A549 (cell line): Measurements from ENCODE around the gene GABRR3. TPM values are rescaled to one million over a fixed set of nuclear protein-coding genes. Genes with fewer than 3 reads are reported as not detected.
A peak's percentile ranks its signal among the peaks of the same experiment; 100 is the strongest.

Source experiments
- ATAC-seq, 2 experiments: fragments of 200-7000 bp in 1 of 2; fragments of >200 bp in 1 of 2; cut with Nextera tagmentation in 1 of 2; cut with Tn5 transposase in 1 of 2; 3 replicates each; pipeline versions ENCODE4 v1.8.0 to v1.9.1; 2018 to 2020; ENCODE audit warnings: mild to moderate bottlenecking in 1 of 2, moderate library complexity in 1 of 2
- CTCF ChIA-PET: fragments of 300-600 bp; sonication (Branson Sonifier 250); formaldehyde crosslinking; extraction: SDS; loops from one replicate; lab custom pipeline; 2021; ENCODE audit warnings: antibody characterized with exemption, inconsistent platforms; lab: Yijun Ruan, JAX
- POLR2A ChIA-PET: fragments of 350-600 bp; formaldehyde crosslinking; extraction: SDS; loops from one replicate; lab custom pipeline; 2021; ENCODE audit warnings: antibody characterized with exemption, inconsistent platforms; lab: Yijun Ruan, JAX
- DNase-seq, 2 experiments: peaks; one replicate each; pipeline versions ENCODE4 v3.0.0 to v3.0.0-alpha.2; 2011 to 2016; ENCODE audit warnings: low read depth in 1 of 2, low spot score in 1 of 2
- FAIRE-seq: peaks from 2 replicates; lab custom pipeline; 2011; peaks lifted over from hg19 to GRCh38; lab: Jason Lieb, UNC
- H3K27ac ChIP-seq, 2 experiments: fragments of >200 bp; sonication (Bioruptor Twin); formaldehyde crosslinking; 3 replicates each; pipeline ENCODE4 v1.5.1; 2016 to 2017
- H3K4me1 ChIP-seq: fragments of >200 bp; sonication (Bioruptor Twin); formaldehyde crosslinking; 3 replicates; pipeline ENCODE4 v1.6.1; 2016
- H3K4me2 ChIP-seq: fragments of >200 bp; sonication (Bioruptor Twin); formaldehyde crosslinking; 3 replicates; pipeline ENCODE4 v1.6.1; 2016
- H3K4me3 ChIP-seq: fragments of >200 bp; sonication (Bioruptor Twin); formaldehyde crosslinking; 3 replicates; pipeline ENCODE4 v1.5.1; 2016
- H3K9me3 ChIP-seq: fragments of >200 bp; sonication (Bioruptor Twin); formaldehyde crosslinking; 3 replicates; pipeline ENCODE4 v1.6.1; 2016
- BHLHE40 ChIP-seq: IDR thresholded peaks from 2 replicates; pipeline ENCODE4 v1.6.1; 2012; ENCODE audit warnings: low read depth, low read length, inconsistent platforms
- CHD2 ChIP-seq: fragments of 150-350 bp; IDR thresholded peaks from 2 replicates; pipeline ENCODE4 v1.6.1; 2014; ENCODE audit warnings: low read length; ENCODE audit not compliant: partially characterized antibody
- CHD4 ChIP-seq: fragments of 200-600 bp; sonication (generic); IDR thresholded peaks from 2 replicates; pipeline ENCODE4 v1.6.1; 2016; ENCODE audit warnings: antibody characterized with exemption, mild to moderate bottlenecking, borderline replicate concordance
- EHF ChIP-seq: fragments of 250-450 bp; sonication (Bioruptor Pico); IDR thresholded peaks from 2 replicates; pipeline ENCODE4 v1.5.0; 2020; ENCODE audit warnings: mild to moderate bottlenecking
- EHMT2 ChIP-seq: fragments of 200-600 bp; sonication (generic); IDR thresholded peaks from 2 replicates; pipeline ENCODE4 v1.6.1; 2016; ENCODE audit warnings: antibody characterized with exemption, low read depth, mild to moderate bottlenecking, moderate library complexity
- ESRRA ChIP-seq: fragments of 150-350 bp; IDR thresholded peaks from 2 replicates; pipeline ENCODE4 v1.6.1; 2014; ENCODE audit warnings: mild to moderate bottlenecking, low read length, borderline replicate concordance
- FOXS1 ChIP-seq: fragments of 250-450 bp; sonication (Bioruptor Pico); IDR thresholded peaks from 2 replicates; pipeline ENCODE4 v1.5.0; 2020; ENCODE audit warnings: mild to moderate bottlenecking, moderate library complexity
- HEYL ChIP-seq: fragments of 250-450 bp; sonication (Bioruptor Pico); IDR thresholded peaks from 2 replicates; pipeline ENCODE4 v1.8.0; 2021; ENCODE audit warnings: mild to moderate bottlenecking, moderate library complexity
- HOXB13 ChIP-seq: fragments of 250-450 bp; sonication (Bioruptor Pico); IDR thresholded peaks from 2 replicates; pipeline ENCODE4 v1.5.0; 2020; ENCODE audit warnings: low read depth, mild to moderate bottlenecking, moderate library complexity
- NFE2L2 ChIP-seq: fragments of 150-350 bp; conservative IDR thresholded peaks from 2 replicates; pipeline ENCODE4 v1.6.1; 2014; ENCODE audit warnings: low read length
- POLR2A ChIP-seq: IDR thresholded peaks from 2 replicates; pipeline ENCODE4 v1.6.1; 2012; ENCODE audit warnings: mild to moderate bottlenecking, low read length
- RAD21 ChIP-seq, 2 experiments: fragments of >200 bp in 1 of 2; sonication (Bioruptor Twin) in 1 of 2; formaldehyde crosslinking in 1 of 2; IDR thresholded peaks in 1 of 2; conservative IDR thresholded peaks in 1 of 2; 2 replicates in 1 of 2; 3 replicates in 1 of 2; pipeline ENCODE4 v1.6.1; 2012 to 2018; ENCODE audit warnings: inconsistent platforms in 1 of 2
- RARB ChIP-seq: fragments of 250-450 bp; sonication (Bioruptor Pico); IDR thresholded peaks from 2 replicates; pipeline ENCODE4 v1.8.0; 2021; ENCODE audit warnings: mild to moderate bottlenecking, moderate library complexity
- SREBF2 ChIP-seq: fragments of 450-650 bp; IDR thresholded peaks from 2 replicates; pipeline ENCODE4 v1.6.1; 2014; ENCODE audit warnings: mild to moderate bottlenecking, moderate library complexity
- TFCP2L1 ChIP-seq: fragments of 250-450 bp; sonication (Bioruptor Pico); IDR thresholded peaks from 2 replicates; pipeline ENCODE4 v1.5.0; 2021; ENCODE audit warnings: mild to moderate bottlenecking
- ZSCAN20 ChIP-seq: fragments of 250-450 bp; sonication (Bioruptor Pico); IDR thresholded peaks from 2 replicates; pipeline ENCODE4 v1.8.0; 2022; ENCODE audit warnings: mild to moderate bottlenecking, moderate library complexity
- WGBS: methylation state at CpG from one replicate; pipeline ENCODE4 v1.1.6; 2017; ENCODE audit errors: missing lambda C conversion rate; 5-methylcytosine and 5-hydroxymethylcytosine counted together
- polyA plus RNA-seq, 4 experiments: library from polyadenylated mRNA; depleted of rRNA in 3 of 4; stranded (reverse); fragments of >200 nt; fragmentation: RNase III in 1 of 4; extraction: RNeasy Plus Mini Kit Qiagen cat#74134 plus additional on column Dnase treatment in 1 of 4; gene quantifications; 2 replicates in 3 of 4; 3 replicates in 1 of 4; pipeline ENCODE4 v1.2.3, GENCODE V29; 2011 to 2017
- TF ChIP-seq, protein P1 (sequence below): fragments of 250-450 bp; sonication (Bioruptor Pico); IDR thresholded peaks from 2 replicates; pipeline ENCODE4 v1.5.0; 2020; ENCODE audit warnings: low read depth, mild to moderate bottlenecking, moderate library complexity
- TF ChIP-seq, protein P2 (sequence below): fragments of 450-650 bp; IDR thresholded peaks from 2 replicates; pipeline ENCODE4 v1.6.1; 2014; ENCODE audit warnings: antibody characterized with exemption

GABRR3 gene
- polyA plus RNA-seq, 2 of the 4 experiments (the other 2 are of a cell fraction): not detected

DNA sequence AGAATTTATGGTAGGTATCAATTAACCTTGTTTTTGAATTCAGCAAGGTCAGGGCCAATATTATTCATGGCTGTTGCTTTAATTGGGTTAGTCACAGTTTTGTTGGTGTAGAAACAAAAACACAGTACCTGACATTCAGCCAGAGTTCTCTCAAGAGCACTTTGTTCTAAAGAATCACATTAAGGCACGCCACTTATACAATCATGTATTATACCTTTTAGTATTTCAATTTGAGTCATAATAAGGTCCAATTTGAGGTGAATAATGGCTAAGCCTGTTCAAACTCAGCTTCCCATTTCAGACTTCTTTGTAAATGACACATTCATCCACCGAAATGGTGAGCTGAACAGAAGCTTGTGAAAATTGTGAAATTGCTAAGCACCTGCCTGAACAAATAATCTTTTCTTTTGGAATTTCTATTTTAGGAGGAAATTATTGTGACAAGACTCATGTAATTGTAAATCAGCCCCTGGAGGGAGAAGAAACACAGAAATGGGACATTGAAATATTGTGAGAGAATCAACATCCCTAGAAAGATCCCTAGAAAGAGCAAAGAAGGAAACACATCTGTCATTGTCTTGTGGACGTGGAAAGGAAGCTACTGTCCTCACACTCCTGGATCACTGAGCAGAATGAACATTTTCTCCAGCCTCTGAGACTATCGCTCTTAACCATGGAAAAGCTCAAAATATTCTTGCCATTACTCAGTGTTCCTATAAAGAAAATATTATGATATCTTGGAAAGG lies 92.1 kb downstream of the GABRR3 start:
- 90% methylated on average over 4 of the region's 4 CpGs for WGBS
- no peaks in the 10 kb centered on the region for H3K4me1 ChIP-seq
- no peak overlapping the region for H3K4me2 ChIP-seq
- no peak for ATAC-seq
- no peak for DNase-seq
- H3K9me3 ChIP-seq: no peaks in the 10 kb centered on the region
- no peak overlapping the region for H3K27ac ChIP-seq
- CTCF ChIA-PET: interaction anchor here (0.6 to 2.1 kb wide), 5 partner anchors 9 to 631 kb away, joined by 3 to 4 read pairs (median 4); no protein-coding TSS in a partner anchor
- H3K4me3 ChIP-seq: no peak overlapping the region
- TF ChIP-seq SREBF2 (no peak), ESRRA (no peak), CHD2 (no peak), RAD21 (conservative IDR thresholded peaks at IDR 0.05 in 1 of 2, IDR thresholded peaks at IDR 0.05 in 1 of 2) (no peak), BHLHE40 (no peak), TFCP2L1 (no peak), ZSCAN20 (CRISPR knock-in tag) (no peak)
- TF ChIP-seq, protein P1, sequence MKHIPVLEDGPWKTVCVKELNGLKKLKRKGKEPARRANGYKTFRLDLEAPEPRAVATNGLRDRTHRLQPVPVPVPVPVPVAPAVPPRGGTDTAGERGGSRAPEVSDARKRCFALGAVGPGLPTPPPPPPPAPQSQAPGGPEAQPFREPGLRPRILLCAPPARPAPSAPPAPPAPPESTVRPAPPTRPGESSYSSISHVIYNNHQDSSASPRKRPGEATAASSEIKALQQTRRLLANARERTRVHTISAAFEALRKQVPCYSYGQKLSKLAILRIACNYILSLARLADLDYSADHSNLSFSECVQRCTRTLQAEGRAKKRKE (CRISPR knock-in tag): no peak
- FAIRE-seq: no peak
- POLR2A ChIA-PET: no interaction called here

DNA sequence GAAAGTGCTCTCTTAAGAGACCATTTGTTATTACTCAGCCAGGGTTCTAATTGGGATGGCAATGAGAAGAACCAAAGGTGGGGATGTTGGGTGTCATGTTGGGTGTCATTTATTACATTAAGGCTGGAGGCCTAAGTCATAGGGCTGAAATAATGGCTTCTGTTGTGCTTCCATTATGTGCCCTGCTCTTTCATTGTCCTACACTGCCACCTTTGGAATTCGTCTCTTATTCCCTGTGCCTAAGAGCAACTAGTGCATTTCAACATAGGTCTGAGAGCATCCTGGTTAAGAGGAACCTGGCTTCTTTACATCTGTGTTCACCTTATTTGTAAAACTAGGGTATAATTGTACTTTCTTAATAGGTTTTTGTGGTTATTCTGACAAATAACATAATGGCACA lies 95.1 kb downstream of the GABRR3 start:
- DNase-seq (peak in 1 of 2 experiments; percentile 6), ATAC-seq (peak in 1 of 2 experiments; percentile 71; a peak in 3 of 6 replicates), FAIRE-seq (no peak)
- no peaks in the 10 kb centered on the region for H3K4me1 ChIP-seq
- 0 out of 5 replicates have a peak, but pooled peaks of 1 of the 2 experiments have one; percentile 24 for TF ChIP-seq RAD21 (conservative IDR thresholded peaks at IDR 0.05 in 1 of 2, IDR thresholded peaks at IDR 0.05 in 1 of 2)
- no peak for TF ChIP-seq ESRRA
- no peak overlapping the region for H3K4me3 ChIP-seq
- POLR2A ChIA-PET: no interaction called here
- H3K4me2 ChIP-seq: no peak overlapping the region
- H3K9me3 ChIP-seq: no peaks in the 10 kb centered on the region
- WGBS: 70% methylated on average over 1 of the region's 1 CpG
- CTCF ChIA-PET: interaction anchor here (0.7 kb wide), 1 partner anchor 49 kb away, joined by 3 read pairs; no protein-coding TSS in a partner anchor
- H3K27ac ChIP-seq: no peak overlapping the region

DNA sequence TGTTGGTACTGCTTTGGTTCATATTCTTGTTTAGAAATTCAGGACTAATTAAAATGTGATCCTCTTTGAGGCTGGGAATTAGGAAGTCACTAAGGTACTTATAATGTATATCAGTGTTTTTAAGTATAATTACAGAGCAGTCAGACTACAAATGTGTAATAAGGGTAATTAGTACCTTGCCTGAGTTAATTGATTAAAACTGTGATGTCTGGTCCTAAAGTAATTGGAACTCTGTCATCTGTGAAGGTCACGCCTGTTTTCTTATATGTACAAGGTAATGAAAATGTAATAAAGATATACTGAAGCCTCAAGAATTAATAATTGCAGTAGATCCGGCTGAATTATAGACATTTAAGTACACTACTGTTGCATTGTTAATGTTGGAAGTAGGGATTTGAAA lies 95.7 kb downstream of the GABRR3 start:
- Histone ChIP-seq H3K9me3 (no peaks in the 10 kb centered on the region), H3K4me1 (no peaks in the 10 kb centered on the region), H3K27ac (no peak overlapping the region), H3K4me3 (no peak overlapping the region), H3K4me2 (no peak overlapping the region)
- FAIRE-seq (no peak), DNase-seq (no peak), ATAC-seq (no peak)
- WGBS: 97% methylated on average over 2 of the region's 2 CpGs
- CTCF ChIA-PET: no interaction called here
- TF ChIP-seq CHD2 (no peak), HEYL (CRISPR knock-in tag) (no peak), EHF (CRISPR knock-in tag) (no peak), EHMT2 (no peak), NFE2L2 (no peak), FOXS1 (CRISPR knock-in tag) (no peak)
- TF ChIP-seq, protein P2, sequence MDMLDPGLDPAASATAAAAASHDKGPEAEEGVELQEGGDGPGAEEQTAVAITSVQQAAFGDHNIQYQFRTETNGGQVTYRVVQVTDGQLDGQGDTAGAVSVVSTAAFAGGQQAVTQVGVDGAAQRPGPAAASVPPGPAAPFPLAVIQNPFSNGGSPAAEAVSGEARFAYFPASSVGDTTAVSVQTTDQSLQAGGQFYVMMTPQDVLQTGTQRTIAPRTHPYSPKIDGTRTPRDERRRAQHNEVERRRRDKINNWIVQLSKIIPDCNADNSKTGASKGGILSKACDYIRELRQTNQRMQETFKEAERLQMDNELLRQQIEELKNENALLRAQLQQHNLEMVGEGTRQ: no peak
- POLR2A ChIA-PET: no interaction called here

DNA sequence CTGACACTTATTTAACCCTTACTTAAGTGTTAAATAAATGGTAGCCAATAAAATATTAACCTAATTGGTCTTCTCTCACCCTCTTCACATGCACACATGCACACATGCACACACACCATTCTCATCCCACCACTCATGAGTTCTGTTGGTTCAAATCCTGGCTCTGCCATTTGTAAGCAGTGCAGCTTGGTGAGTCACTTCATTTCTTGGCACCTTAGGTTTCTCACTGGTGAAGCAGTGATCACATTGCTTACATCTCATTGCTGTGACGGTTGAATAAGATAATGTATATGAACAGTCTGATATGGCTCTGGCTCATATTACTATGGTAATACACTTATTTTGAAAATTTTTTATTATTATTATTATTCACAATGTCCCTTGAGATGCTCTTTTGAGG lies 96.7 kb downstream of the GABRR3 start:
- H3K4me1 ChIP-seq: no peaks in the 10 kb centered on the region
- ATAC-seq (no peak), FAIRE-seq (no peak), DNase-seq (no peak)
- TF ChIP-seq HOXB13 (CRISPR knock-in tag): no peak
- no peak for TF ChIP-seq RARB
- no peak for TF ChIP-seq CHD4
- TF ChIP-seq NFE2L2: no peak
- no peak for TF ChIP-seq POLR2A
- no peak overlapping the region for H3K4me2 ChIP-seq
- WGBS: 90% methylated on average over 1 of the region's 1 CpG
- POLR2A ChIA-PET: no interaction called here
- CTCF ChIA-PET: no interaction called here
- no peak overlapping the region for H3K4me3 ChIP-seq
- no peaks in the 10 kb centered on the region for H3K9me3 ChIP-seq
- H3K27ac ChIP-seq: no peak overlapping the region
